Colonic mucosa (tissue), 4 donors: ENCODE results near the gene RPH3AL. TPM values are rescaled to one million over a fixed set of nuclear protein-coding genes. Genes with fewer than 3 reads are reported as not detected.

ENCODE experiments used
- DNase-seq: peaks from one replicate; pipeline ENCODE4 v3.0.0-alpha.2; 2020
- H3K27ac ChIP-seq: fragments of 200-600 bp; one replicate; pipeline ENCODE4 v1.8.0; 2021
- H3K27me3 ChIP-seq: fragments of 200-600 bp; one replicate; pipeline ENCODE4 v1.8.0; 2021
- H3K36me3 ChIP-seq: fragments of 200-600 bp; one replicate; pipeline ENCODE4 v1.8.0; 2021
- H3K4me1 ChIP-seq: fragments of 200-600 bp; one replicate; pipeline ENCODE4 v1.8.0; 2021; ENCODE audit warnings: mild to moderate bottlenecking
- H3K4me3 ChIP-seq: fragments of 200-600 bp; one replicate; pipeline ENCODE4 v1.8.0; 2021
- H3K9ac ChIP-seq, 2 donors: one replicate each; pipeline ENCODE4 v1.7.0; 2013; ENCODE audit warnings: control low read depth in 2 of 2, low read depth in 2 of 2, low read length in 2 of 2
- H3K9me3 ChIP-seq: fragments of 200-600 bp; one replicate; pipeline ENCODE4 v1.8.0; 2021
- CTCF ChIP-seq: fragments of 200-600 bp; IDR thresholded peaks from one replicate; pipeline ENCODE4 v1.8.0; 2022; ENCODE audit warnings: antibody characterized with exemption, mild to moderate bottlenecking
- intact Hi-C: fragments of 100-400 bp; cut with DNase I; formaldehyde crosslinking; loops from one replicate; pipeline ENCODE4 v1.14.1; 2022
- total RNA-seq, 2 donors: library from RNA; stranded (reverse); fragmentation: NEBNext Ultra II Directional in 1 of 2; extraction: Animal tissue kit (Norgen Biotek cat#: 25700) in 1 of 2; gene quantifications; one replicate each; pipeline ENCODE4 v1.2.1, GENCODE V29; 2021
- donor health status: healthy.
- donor health status: DM: no; HTN: no; CAD: no.
- donor health status: DM: no; HTN: no; CAD: no.

RPH3AL gene
- total RNA-seq, 2 donors from 2014 or later: 14.9 to 34.2 TPM

- no peak overlapping the region for H3K4me3 ChIP-seq
- H3K9me3 ChIP-seq: no peaks in the 10 kb centered on the region
- no peak for TF ChIP-seq CTCF
- intact Hi-C loops: loop anchor here (10.0 kb wide), 1 partner anchor 105 kb away; the partner anchor contains the start of gene RPH3AL
- no peaks in the 10 kb centered on the region for H3K27me3 ChIP-seq
- no peaks in the 10 kb centered on the region for H3K36me3 ChIP-seq
- no peak overlapping the region for H3K27ac ChIP-seq
- DNase-seq: no peak
- H3K4me1 ChIP-seq: peaks cover 3% of the 10 kb centered on the region
- H3K9ac ChIP-seq: no peak overlapping the region
These were observed 103.2 kb downstream of the RPH3AL start for GRCh38 chr17:249236-249993.

- H3K4me3 ChIP-seq: no peak overlapping the region
- no peak overlapping the region for H3K27ac ChIP-seq
- no peak for TF ChIP-seq CTCF
- H3K9me3 ChIP-seq: no peaks in the 10 kb centered on the region
- DNase-seq: no peak
- H3K27me3 ChIP-seq: no peaks in the 10 kb centered on the region
- H3K4me1 ChIP-seq: peaks cover 3% of the 10 kb centered on the region
- H3K36me3 ChIP-seq: no peaks in the 10 kb centered on the region
- intact Hi-C loops: loop anchor here (10.0 kb wide), 1 partner anchor 106 kb away; the partner anchor contains the start of gene RPH3AL
- H3K9ac ChIP-seq: no peak overlapping the region
These were observed 104.0 kb downstream of the RPH3AL start for GRCh38 chr17:248337-249235.

- intact Hi-C loops: loop anchor here (10.0 kb wide), 1 partner anchor 107 kb away; the partner anchor contains the start of gene RPH3AL
- Histone ChIP-seq H3K9ac (no peak overlapping the region), H3K27me3 (no peaks in the 10 kb centered on the region), H3K4me1 (peaks cover 3% of the 10 kb centered on the region), H3K36me3 (no peaks in the 10 kb centered on the region), H3K4me3 (no peak overlapping the region), H3K9me3 (no peaks in the 10 kb centered on the region), H3K27ac (no peak overlapping the region)
- no peak for DNase-seq
- no peak for TF ChIP-seq CTCF
These were observed 104.8 kb downstream of the RPH3AL start for GRCh38 chr17:247767-248166.

GRCh38 chr17:246851-247421 lies 105.7 kb downstream of the RPH3AL start:
- H3K9me3 ChIP-seq: no peaks in the 10 kb centered on the region
- DNase-seq: no peak

More at GRCh38 chr17:246851-247421, 105.7 kb downstream of the RPH3AL start:
- TF ChIP-seq CTCF: no peak
- H3K4me1 ChIP-seq: peaks cover 3% of the 10 kb centered on the region
- no peak overlapping the region for H3K9ac ChIP-seq
- H3K27me3 ChIP-seq: no peaks in the 10 kb centered on the region
- intact Hi-C loops: loop anchor here (10.0 kb wide), 1 partner anchor 108 kb away; the partner anchor contains the start of gene RPH3AL
- no peaks in the 10 kb centered on the region for H3K36me3 ChIP-seq
- no peak overlapping the region for H3K4me3 ChIP-seq
- no peak overlapping the region for H3K27ac ChIP-seq
